K562 (cell line): ENCODE results near the gene FERMT1. TPM values are rescaled to one million over a fixed set of nuclear protein-coding genes. Genes with fewer than 3 reads are reported as not detected.
A peak's percentile ranks its signal among the peaks of the same experiment; 100 is the strongest.

Source experiments
- ATAC-seq: fragments of 200-7000 bp; cut with Tn5 transposase; 3 replicates; pipeline ENCODE4 v1.9.1; 2020; ENCODE audit warnings: moderate library complexity
- BruUV-seq: library from RNA; stranded (reverse); fragments of 400-500 nt; replicated peaks from 2 replicates; lab custom pipeline; 2021; lab: Mats Ljungman, UMichigan
- CTCF ChIA-PET: fragments of 300-600 bp; formaldehyde crosslinking; extraction: SDS; loops from one replicate; lab custom pipeline; 2021; ENCODE audit warnings: low intra/inter-chr PET ratio; lab: Yijun Ruan, JAX
- POLR2A ChIA-PET: fragments of 300-600, 350-650 bp; sonication (Branson Sonifier 250); formaldehyde crosslinking; extraction: SDS; loops from one replicate; lab custom pipeline; 2021; ENCODE audit warnings: antibody characterized with exemption, inconsistent platforms; lab: Yijun Ruan, JAX
- DNase-seq, 4 experiments: peaks; one replicate each; pipeline versions ENCODE4 v3.0.0 to v3.0.0-alpha.2; 2011 to 2018; ENCODE audit warnings: low spot score in 3 of 4, mixed read lengths in 3 of 4; ENCODE audit errors: extremely low read depth in 1 of 4
- FAIRE-seq: peaks from 2 replicates; lab custom pipeline; 2011; peaks lifted over from hg19 to GRCh38; lab: Jason Lieb, UNC
- H2AFZ ChIP-seq: 2 replicates; pipeline ENCODE4 v1.6.0; 2011; ENCODE audit warnings: low read depth, low read length, control low read depth, inconsistent platforms
- H3K27ac ChIP-seq: fragments of 200-600 bp; 3 replicates; pipeline ENCODE4 v1.8.0; 2011; ENCODE audit warnings: low read depth, mild to moderate bottlenecking, control low read depth, inconsistent platforms, low read length, moderate library complexity, mixed read lengths; ENCODE audit errors: extremely low read depth
- H3K27me3 ChIP-seq, 2 experiments: fragments of 300-600 bp in 1 of 2; 2 replicates in 1 of 2; 3 replicates in 1 of 2; pipeline versions ENCODE4 v1.6.0 to v1.8.0; 2011; ENCODE audit warnings: inconsistent platforms in 2 of 2, low read length in 2 of 2, mild to moderate bottlenecking in 1 of 2, mixed read lengths in 1 of 2, moderate library complexity in 1 of 2; ENCODE audit not compliant: control insufficient read depth in 2 of 2, insufficient read depth in 2 of 2
- H3K36me3 ChIP-seq: fragments of 300-600 bp; 3 replicates; pipeline ENCODE4 v1.8.0; 2011; ENCODE audit warnings: mild to moderate bottlenecking, low read length, inconsistent platforms; ENCODE audit not compliant: control insufficient read depth, insufficient read depth
- H3K4me1 ChIP-seq, 2 experiments: fragments of 200-600 bp in 1 of 2; replicated peaks in 1 of 2; 2 replicates in 1 of 2; 3 replicates in 1 of 2; pipeline versions ENCODE4 v1.5.1 to v1.8.0; 2011; ENCODE audit warnings: inconsistent platforms in 2 of 2, low read length in 2 of 2, mild to moderate bottlenecking in 1 of 2, mixed read lengths in 1 of 2, moderate library complexity in 1 of 2; ENCODE audit not compliant: control insufficient read depth in 2 of 2, insufficient read depth in 2 of 2
- H3K4me2 ChIP-seq: 2 replicates; pipeline ENCODE4 v1.6.1; 2011; ENCODE audit warnings: low read length, control low read depth, inconsistent platforms, mixed read lengths; ENCODE audit not compliant: insufficient read depth
- H3K4me3 ChIP-seq: fragments of 200-600 bp; sonication (generic), shearing (Covaris generic); 2 replicates; pipeline ENCODE4 v1.5.1; 2016; ENCODE audit warnings: control low read depth, inconsistent platforms
- H3K79me2 ChIP-seq: fragments of 200-600 bp; 3 replicates; pipeline ENCODE4 v1.8.0; 2011; ENCODE audit warnings: low read length, inconsistent platforms; ENCODE audit not compliant: control insufficient read depth, insufficient read depth
- H3K9ac ChIP-seq, 2 experiments: 2 replicates each; pipeline versions ENCODE4 v1.6.0 to v1.6.1; 2011; ENCODE audit warnings: low read depth in 2 of 2, low read length in 2 of 2, control low read depth in 1 of 2, inconsistent platforms in 1 of 2, mild to moderate bottlenecking in 1 of 2, mixed read lengths in 1 of 2; ENCODE audit not compliant: insufficient read depth in 1 of 2
- H3K9me1 ChIP-seq: one replicate; pipeline ENCODE4 v1.6.0; 2011; ENCODE audit warnings: inconsistent platforms, mild to moderate bottlenecking, low read length, moderate library complexity; ENCODE audit not compliant: control insufficient read depth, insufficient read depth
- H3K9me3 ChIP-seq: replicated peaks from 2 replicates; pipeline ENCODE4 v1.5.1; 2011; ENCODE audit warnings: low read depth, low read length, inconsistent platforms; ENCODE audit not compliant: control insufficient read depth, insufficient read depth
- H4K20me1 ChIP-seq: replicated peaks from 2 replicates; pipeline ENCODE4 v1.6.1; 2011; ENCODE audit warnings: low read length, inconsistent platforms, mixed read lengths; ENCODE audit not compliant: control insufficient read depth, insufficient read depth
- C11orf30 ChIP-seq: fragments of 450-650 bp; IDR thresholded peaks from 2 replicates; pipeline ENCODE4 v1.6.1; 2016; ENCODE audit warnings: low read depth, mild to moderate bottlenecking
- GTF2A2 ChIP-seq: IDR thresholded peaks from 2 replicates; pipeline ENCODE4 v1.6.1; 2016; ENCODE audit warnings: mild to moderate bottlenecking, missing genetic modification characterization, missing compliant biosample characterization
- MAFF ChIP-seq: IDR thresholded peaks from 2 replicates; pipeline ENCODE4 v1.6.1; 2012; ENCODE audit warnings: low read length, improper control_type of control experiment
- MAFG ChIP-seq: fragments of 450-650 bp; conservative IDR thresholded peaks from 2 replicates; pipeline ENCODE4 v1.6.1; 2016; ENCODE audit warnings: missing genetic modification characterization, missing compliant biosample characterization
- MAFK ChIP-seq: IDR thresholded peaks from 2 replicates; pipeline ENCODE4 v1.6.1; 2011; ENCODE audit warnings: low read length, improper control_type of control experiment
- NFE2 ChIP-seq: IDR thresholded peaks from 2 replicates; pipeline ENCODE4 v1.6.1; 2014; ENCODE audit warnings: antibody characterized with exemption, low read depth
- NFE2L1 ChIP-seq: fragments of 450-650 bp; IDR thresholded peaks from 2 replicates; pipeline ENCODE4 v1.6.1; 2016; ENCODE audit warnings: missing genetic modification characterization, low read depth, mild to moderate bottlenecking, missing compliant biosample characterization, moderate library complexity, borderline replicate concordance
- TEAD4 ChIP-seq, 2 experiments: sonication (generic) in 1 of 2; formaldehyde crosslinking in 1 of 2; IDR thresholded peaks; 2 replicates each; pipeline versions ENCODE4 v1.6.1 to v1.8.0; 2012 to 2022; ENCODE audit warnings: borderline replicate concordance in 1 of 2, inconsistent platforms in 1 of 2, low read length in 1 of 2, mild to moderate bottlenecking in 1 of 2, missing genetic modification reagents in 1 of 2
- ZFP1 ChIP-seq: fragments of 450-650 bp; formaldehyde crosslinking; IDR thresholded peaks from 2 replicates; pipeline ENCODE4 v1.4.0; 2020; ENCODE audit warnings: mild to moderate bottlenecking, mixed read lengths
- ZFP36 ChIP-seq: fragments of 150-350 bp; IDR thresholded peaks from 2 replicates; pipeline ENCODE4 v1.6.1; 2018; ENCODE audit warnings: low read length, low read depth; ENCODE audit not compliant: partially characterized antibody
- ZNF444 ChIP-seq: fragments of 250-450 bp; sonication (Bioruptor Pico); IDR thresholded peaks from 2 replicates; pipeline ENCODE4 v1.4.0; 2020; ENCODE audit warnings: mild to moderate bottlenecking, moderate library complexity
- ZNF668 ChIP-seq: fragments of 250-450 bp; sonication (Bioruptor Pico); IDR thresholded peaks from 2 replicates; pipeline ENCODE4 v1.8.0; 2022; ENCODE audit warnings: mild to moderate bottlenecking, inconsistent platforms
- ZNF79 ChIP-seq: fragments of 250-450 bp; sonication (Bioruptor Pico); IDR thresholded peaks from 2 replicates; pipeline ENCODE4 v1.4.0; 2020; ENCODE audit warnings: low read depth, mild to moderate bottlenecking, moderate library complexity
- WGBS: fragments of 100-300 bp; shearing (Covaris generic); methylation state at CpG from one replicate; pipeline ENCODE4 v1.1.6; 2016; ENCODE audit warnings: low coverage, mixed read lengths; ENCODE audit not compliant: insufficient coverage; ENCODE audit errors: missing lambda C conversion rate; 5-methylcytosine and 5-hydroxymethylcytosine counted together
- in situ Hi-C: fragments of 300-500 bp; cut with MboI; formaldehyde crosslinking; loops from 4 replicates; pipeline ENCODE4 v1.15.0; 2018; ENCODE audit warnings: inconsistent platforms, mixed read lengths
- intact Hi-C: fragments of 100-400 bp; cut with micrococcal nuclease; formaldehyde crosslinking; loops from 2 replicates; pipeline ENCODE4 v1.14.2; 2022
- polyA plus RNA-seq, 8 experiments: library from polyadenylated mRNA; depleted of rRNA in 4 of 8; stranded (reverse) in 5 of 8; unstranded in 3 of 8; fragments of >200 nt; fragmentation: Nextera tagmentation in 2 of 8; fragmentation: Illumina TruSeq in 1 of 8; extraction: Ambion mirVana in 2 of 8; extraction: Trizol in 1 of 8; gene quantifications; 2 replicates each; pipeline versions ENCODE4 v1.2.1 to v1.2.3, GENCODE V29; 2011 to 2014; ENCODE audit warnings: inconsistent platforms in 1 of 8, missing spikeins in 1 of 8
- total RNA-seq, 7 experiments: library from RNA; depleted of rRNA in 6 of 7; stranded (reverse); fragments of >200 nt in 6 of 7; fragmentation: Illumina TruSeq in 2 of 7; extraction: Trizol in 2 of 7; gene quantifications; 2 replicates each; pipeline versions ENCODE4 v1.2.1 to v1.2.3, GENCODE V29; 2011 to 2021; ENCODE audit warnings: low replicate concordance in 1 of 7
- TF ChIP-seq, protein P1 (sequence below): IDR thresholded peaks from 3 replicates; pipeline ENCODE4 v1.6.1; 2011; ENCODE audit warnings: borderline replicate concordance, mild to moderate bottlenecking; ENCODE audit not compliant: insufficient read length, insufficient read depth
- TF ChIP-seq, protein P2 (sequence below): fragments of 450-650 bp; IDR thresholded peaks from 2 replicates; pipeline ENCODE4 v1.6.1; 2018; ENCODE audit not compliant: partially characterized antibody

FERMT1 gene
- total and polyA plus RNA-seq, 9 of the 15 experiments (the other 6 are each of a cell fraction or from before 2014, with no cell fraction given): 0.07 TPM; not detected in 8

DNA sequence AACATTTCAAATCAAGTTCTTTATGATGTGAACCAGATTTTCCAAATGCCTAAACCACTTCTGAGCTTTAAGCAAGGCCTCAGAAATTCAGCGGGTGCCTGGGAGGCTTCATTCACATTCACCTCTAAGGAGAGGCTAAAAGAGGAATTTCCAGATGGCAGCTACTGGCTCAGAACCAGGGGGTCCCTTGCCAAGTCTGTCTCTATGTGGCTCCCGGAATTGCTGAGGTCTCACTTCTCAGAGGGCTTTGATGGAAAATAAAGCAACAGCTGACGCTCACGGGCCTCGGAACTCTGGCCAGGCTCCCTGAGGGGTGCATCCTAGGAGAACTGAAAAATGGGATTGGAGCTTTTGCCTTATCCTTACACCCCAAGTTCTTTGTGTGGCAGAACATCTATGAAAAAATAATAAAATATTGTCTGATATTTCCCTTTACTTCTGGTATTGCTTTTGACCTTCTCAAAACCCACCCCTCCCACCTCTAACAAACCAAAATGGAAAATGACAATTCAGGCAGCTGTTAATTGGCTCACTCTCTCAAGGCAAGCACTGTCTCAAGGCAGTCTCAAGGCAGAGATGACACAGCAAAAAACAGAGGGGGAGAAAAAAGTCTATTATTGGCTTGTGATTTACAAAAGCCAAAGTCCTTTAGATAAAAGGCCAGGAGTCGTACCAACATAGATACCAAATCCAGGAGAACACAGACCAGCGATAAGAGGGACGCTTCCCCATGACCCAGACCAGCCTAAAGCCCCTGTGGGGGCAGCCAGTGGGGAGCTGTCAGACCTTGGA lies 47.2 kb downstream of the FERMT1 start:
- no peaks in the 10 kb centered on the region for H3K9me3 ChIP-seq
- intact Hi-C loops: loop anchor here (5.0 to 10.0 kb wide), 2 partner anchors 121 to 288 kb away; partner anchors contain the start of genes MCM8 and TRMT6
- in situ Hi-C loops: loop anchor here (5.0 kb wide), 1 partner anchor 543 kb away; no protein-coding TSS in a partner anchor
- no peaks in the 10 kb centered on the region for H3K36me3 ChIP-seq
- no peaks in the 10 kb centered on the region for H3K79me2 ChIP-seq
- peak; percentile 68 for ATAC-seq
- peak in 2 of 4 experiments; percentile 17 to 45 for DNase-seq
- POLR2A ChIA-PET: no interaction called here
- H3K4me1 ChIP-seq: peaks cover 0 to 9% of the 10 kb centered on the region in 2 experiments; a peak in 2 of 5 replicates
- no peak overlapping the region for H3K4me3 ChIP-seq
- H3K27me3 ChIP-seq: peaks cover 2 to 5% of the 10 kb centered on the region in 2 experiments; a peak in 2 of 5 replicates
- H3K27ac ChIP-seq: no peak overlapping the region
- WGBS: 10% methylated on average over 8 of the region's 8 CpGs
- no peak overlapping the region for H2AFZ ChIP-seq
- peak; percentile 74 for FAIRE-seq
- 0 out of 2 replicates have a peak, but pooled peaks cover 3% of the 10 kb centered on the region for H4K20me1 ChIP-seq
- H3K9me1 ChIP-seq: no peaks in the 10 kb centered on the region
- CTCF ChIA-PET: interaction anchor here (3.3 kb wide), 1 partner anchor 546 kb away, joined by 36 read pairs; no protein-coding TSS in a partner anchor
- no peak overlapping the region for H3K9ac ChIP-seq
- no peak overlapping the region for H3K4me2 ChIP-seq
- no TSS peak for BruUV-seq
- TF ChIP-seq MAFF (peak; percentile 63), NFE2 (peak; percentile 87), TEAD4 (IDR thresholded peaks at IDR 0.05; ENCODE audit: low read length) (no peak), TEAD4 (CRISPR knock-in tag; IDR thresholded peaks at IDR 0.05; ENCODE audit: borderline replicate concordance) (no peak), ZFP1 (CRISPR knock-in tag) (no peak), C11orf30 (peak; percentile 85), ZNF668 (no peak), ZNF444 (CRISPR knock-in tag) (no peak), NFE2L1 (peak; percentile 35; the same call in 1 of the 2 replicates), MAFG (peak; percentile 81), MAFK (peak; percentile 73; the same call in 1 of the 2 replicates), GTF2A2 (tag) (no peak), ZFP36 (no peak), ZNF79 (CRISPR knock-in tag) (no peak)
- TF ChIP-seq, protein P1, sequence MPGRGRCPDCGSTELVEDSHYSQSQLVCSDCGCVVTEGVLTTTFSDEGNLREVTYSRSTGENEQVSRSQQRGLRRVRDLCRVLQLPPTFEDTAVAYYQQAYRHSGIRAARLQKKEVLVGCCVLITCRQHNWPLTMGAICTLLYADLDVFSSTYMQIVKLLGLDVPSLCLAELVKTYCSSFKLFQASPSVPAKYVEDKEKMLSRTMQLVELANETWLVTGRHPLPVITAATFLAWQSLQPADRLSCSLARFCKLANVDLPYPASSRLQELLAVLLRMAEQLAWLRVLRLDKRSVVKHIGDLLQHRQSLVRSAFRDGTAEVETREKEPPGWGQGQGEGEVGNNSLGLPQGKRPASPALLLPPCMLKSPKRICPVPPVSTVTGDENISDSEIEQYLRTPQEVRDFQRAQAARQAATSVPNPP: no peak
- TF ChIP-seq, protein P2, sequence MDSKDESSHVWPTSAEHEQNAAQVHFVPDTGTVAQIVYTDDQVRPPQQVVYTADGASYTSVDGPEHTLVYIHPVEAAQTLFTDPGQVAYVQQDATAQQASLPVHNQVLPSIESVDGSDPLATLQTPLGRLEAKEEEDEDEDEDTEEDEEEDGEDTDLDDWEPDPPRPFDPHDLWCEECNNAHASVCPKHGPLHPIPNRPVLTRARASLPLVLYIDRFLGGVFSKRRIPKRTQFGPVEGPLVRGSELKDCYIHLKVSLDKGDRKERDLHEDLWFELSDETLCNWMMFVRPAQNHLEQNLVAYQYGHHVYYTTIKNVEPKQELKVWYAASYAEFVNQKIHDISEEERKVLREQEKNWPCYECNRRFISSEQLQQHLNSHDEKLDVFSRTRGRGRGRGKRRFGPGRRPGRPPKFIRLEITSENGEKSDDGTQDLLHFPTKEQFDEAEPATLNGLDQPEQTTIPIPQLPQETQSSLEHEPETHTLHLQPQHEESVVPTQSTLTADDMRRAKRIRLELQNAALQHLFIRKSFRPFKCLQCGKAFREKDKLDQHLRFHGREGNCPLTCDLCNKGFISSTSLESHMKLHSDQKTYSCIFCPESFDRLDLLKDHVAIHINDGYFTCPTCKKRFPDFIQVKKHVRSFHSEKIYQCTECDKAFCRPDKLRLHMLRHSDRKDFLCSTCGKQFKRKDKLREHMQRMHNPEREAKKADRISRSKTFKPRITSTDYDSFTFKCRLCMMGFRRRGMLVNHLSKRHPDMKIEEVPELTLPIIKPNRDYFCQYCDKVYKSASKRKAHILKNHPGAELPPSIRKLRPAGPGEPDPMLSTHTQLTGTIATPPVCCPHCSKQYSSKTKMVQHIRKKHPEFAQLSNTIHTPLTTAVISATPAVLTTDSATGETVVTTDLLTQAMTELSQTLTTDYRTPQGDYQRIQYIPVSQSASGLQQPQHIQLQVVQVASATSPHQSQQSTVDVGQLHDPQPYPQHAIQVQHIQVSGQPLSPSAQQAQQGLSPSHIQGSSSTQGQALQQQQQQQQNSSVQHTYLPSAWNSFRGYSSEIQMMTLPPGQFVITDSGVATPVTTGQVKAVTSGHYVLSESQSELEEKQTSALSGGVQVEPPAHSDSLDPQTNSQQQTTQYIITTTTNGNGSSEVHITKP: peak; percentile 87
